Keratinocyte (primary cell): ENCODE measurements around the gene CHCHD6.

Experiments used
- EZH2 ChIP-seq: IDR thresholded peaks from one replicate; pipeline ENCODE4 v1.6.1; 2012; ENCODE audit warnings: inconsistent platforms, mild to moderate bottlenecking, low read length, moderate library complexity
- TF ChIP-seq, protein P1 (sequence below), 3 experiments: IDR thresholded peaks in 1 of 3; conservative IDR thresholded peaks in 1 of 3; optimal IDR thresholded peaks in 1 of 3; 2 replicates in 2 of 3; 3 replicates in 1 of 3; pipeline versions ENCODE3 to v1.5.1; 2011; ENCODE audit warnings: low read length in 3 of 3, mild to moderate bottlenecking in 3 of 3, moderate library complexity in 2 of 3, control low read depth in 1 of 3, inconsistent platforms in 1 of 3; ENCODE audit not compliant: insufficient read depth in 2 of 3; ENCODE audit errors: extremely low read depth in 1 of 3

GRCh38 chr3:126848991-126849390 is 145.0 kb downstream of the CHCHD6 start:
- no peak for TF ChIP-seq EZH2
- TF ChIP-seq, protein P1, sequence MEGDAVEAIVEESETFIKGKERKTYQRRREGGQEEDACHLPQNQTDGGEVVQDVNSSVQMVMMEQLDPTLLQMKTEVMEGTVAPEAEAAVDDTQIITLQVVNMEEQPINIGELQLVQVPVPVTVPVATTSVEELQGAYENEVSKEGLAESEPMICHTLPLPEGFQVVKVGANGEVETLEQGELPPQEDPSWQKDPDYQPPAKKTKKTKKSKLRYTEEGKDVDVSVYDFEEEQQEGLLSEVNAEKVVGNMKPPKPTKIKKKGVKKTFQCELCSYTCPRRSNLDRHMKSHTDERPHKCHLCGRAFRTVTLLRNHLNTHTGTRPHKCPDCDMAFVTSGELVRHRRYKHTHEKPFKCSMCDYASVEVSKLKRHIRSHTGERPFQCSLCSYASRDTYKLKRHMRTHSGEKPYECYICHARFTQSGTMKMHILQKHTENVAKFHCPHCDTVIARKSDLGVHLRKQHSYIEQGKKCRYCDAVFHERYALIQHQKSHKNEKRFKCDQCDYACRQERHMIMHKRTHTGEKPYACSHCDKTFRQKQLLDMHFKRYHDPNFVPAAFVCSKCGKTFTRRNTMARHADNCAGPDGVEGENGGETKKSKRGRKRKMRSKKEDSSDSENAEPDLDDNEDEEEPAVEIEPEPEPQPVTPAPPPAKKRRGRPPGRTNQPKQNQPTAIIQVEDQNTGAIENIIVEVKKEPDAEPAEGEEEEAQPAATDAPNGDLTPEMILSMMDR (optimal IDR thresholded peaks at IDR 0.05 in 1 of 3, IDR thresholded peaks at IDR 0.05 in 1 of 3, conservative IDR thresholded peaks at IDR 0.05 in 1 of 3; ENCODE audit: extremely low read depth in 1 of 3, insufficient read depth in 2 of 3, low read length in 3 of 3): no peak
